Measurements from ENCODE around the gene COL18A1.

COL18A1 gene

GRCh38 chr21:45412491-45412890 lies 7.5 kb downstream of the COL18A1 start:
- CTCF ChIA-PET, result interaction anchor here (0.6 kb wide), 1 partner anchor 116 kb away, joined by 3 read pairs; no protein-coding TSS in a partner anchor
- POLR2A ChIA-PET, result no interaction called here
- TF ChIP-seq SUZ12 (IDR thresholded peaks at IDR 0.05) (no peak), ARNT (IDR thresholded peaks at IDR 0.05) (no peak), ELF4 (IDR thresholded peaks at IDR 0.05) (no peak), LEF1 (IDR thresholded peaks at IDR 0.05; ENCODE audit: borderline replicate concordance) (no peak), BHLHE40 (IDR thresholded peaks at IDR 0.05; ENCODE audit: borderline replicate concordance) (no peak), SP1 (IDR thresholded peaks at IDR 0.05) (no peak)
- no peak for DNase-seq (ENCODE audit: extremely low spot score)

GRCh38 chr21:45412909-45413611 lies 8.1 kb downstream of the COL18A1 start:
- DNase-seq (ENCODE audit: extremely low spot score), result no peak
- POLR2A ChIA-PET, result no interaction called here
- CTCF ChIA-PET, result interaction anchor here (0.6 kb wide), 1 partner anchor 115 kb away, joined by 3 read pairs; no protein-coding TSS in a partner anchor
- TF ChIP-seq BHLHE40 (IDR thresholded peaks at IDR 0.05; ENCODE audit: borderline replicate concordance) (no peak), HDGF (IDR thresholded peaks at IDR 0.05; ENCODE audit: borderline replicate concordance) (no peak), ARNT (IDR thresholded peaks at IDR 0.05) (no peak), LEF1 (IDR thresholded peaks at IDR 0.05; ENCODE audit: borderline replicate concordance) (no peak), FOXA1 (IDR thresholded peaks at IDR 0.05) (no peak), ELF4 (IDR thresholded peaks at IDR 0.05) (no peak), SP1 (IDR thresholded peaks at IDR 0.05) (no peak), PKNOX1 (IDR thresholded peaks at IDR 0.05) (no peak)

GRCh38 chr21:45413922-45414321 lies 9.0 kb downstream of the COL18A1 start:
- TF ChIP-seq SP1 (IDR thresholded peaks at IDR 0.05) (no peak), BHLHE40 (IDR thresholded peaks at IDR 0.05; ENCODE audit: borderline replicate concordance) (no peak), ELF4 (IDR thresholded peaks at IDR 0.05) (no peak), FOXA1 (IDR thresholded peaks at IDR 0.05) (no peak), NFRKB (IDR thresholded peaks at IDR 0.05) (no peak), HDGF (IDR thresholded peaks at IDR 0.05; ENCODE audit: borderline replicate concordance) (no peak)
- CTCF ChIA-PET, result no interaction called here
- no peak for DNase-seq (ENCODE audit: extremely low spot score)
- POLR2A ChIA-PET, result no interaction called here

GRCh38 chr21:45414396-45415187 lies 9.6 kb downstream of the COL18A1 start:
- no peak for DNase-seq (ENCODE audit: extremely low spot score)
- CTCF ChIA-PET, result no interaction called here
- TF ChIP-seq LEF1 (IDR thresholded peaks at IDR 0.05; ENCODE audit: borderline replicate concordance) (no peak), HDGF (IDR thresholded peaks at IDR 0.05; ENCODE audit: borderline replicate concordance) (no peak), ELF4 (IDR thresholded peaks at IDR 0.05) (no peak), TARDBP (IDR thresholded peaks at IDR 0.05) (no peak), FOXA1 (IDR thresholded peaks at IDR 0.05) (no peak), ZNF384 (IDR thresholded peaks at IDR 0.05) (no peak), L3MBTL2 (conservative IDR thresholded peaks at IDR 0.05) (no peak), BHLHE40 (IDR thresholded peaks at IDR 0.05; ENCODE audit: borderline replicate concordance) (no peak), NFRKB (IDR thresholded peaks at IDR 0.05) (no peak), SP1 (IDR thresholded peaks at IDR 0.05) (no peak), ARNT (IDR thresholded peaks at IDR 0.05) (no peak), SUZ12 (IDR thresholded peaks at IDR 0.05) (no peak), FOXK2 (IDR thresholded peaks at IDR 0.05) (no peak), PKNOX1 (IDR thresholded peaks at IDR 0.05) (no peak), CTBP1 (IDR thresholded peaks at IDR 0.05; ENCODE audit: borderline replicate concordance) (no peak), FOXM1 (IDR thresholded peaks at IDR 0.05; ENCODE audit: borderline replicate concordance) (no peak)
- POLR2A ChIA-PET, result no interaction called here

GRCh38 chr21:45415188-45415942 lies 10.4 kb downstream of the COL18A1 start:
- TF ChIP-seq BHLHE40 (IDR thresholded peaks at IDR 0.05; ENCODE audit: borderline replicate concordance) (no peak), HDGF (IDR thresholded peaks at IDR 0.05; ENCODE audit: borderline replicate concordance) (no peak), FOXA1 (IDR thresholded peaks at IDR 0.05) (no peak), SP1 (IDR thresholded peaks at IDR 0.05) (no peak)
- ChIA-PET POLR2A (interaction anchor here (1.6 kb wide), 1 partner anchor 128 kb away, joined by 3 read pairs; the partner anchor contains the start of gene POFUT2), CTCF (no interaction called here)
- DNase-seq (ENCODE audit: extremely low spot score), result no peak

GRCh38 chr21:45415943-45416611 lies 11.1 kb downstream of the COL18A1 start:
- DNase-seq (ENCODE audit: extremely low spot score), result no peak
- CTCF ChIA-PET, result no interaction called here
- POLR2A ChIA-PET, result interaction anchor here (1.6 kb wide), 1 partner anchor 128 kb away, joined by 3 read pairs; the partner anchor contains the start of gene POFUT2
- TF ChIP-seq FOXA1 (IDR thresholded peaks at IDR 0.05), result no peak
- no peak for TF ChIP-seq HDGF (IDR thresholded peaks at IDR 0.05; ENCODE audit: borderline replicate concordance)
- TF ChIP-seq FOXK2 (IDR thresholded peaks at IDR 0.05), result no peak
- TF ChIP-seq NFRKB (IDR thresholded peaks at IDR 0.05), result no peak
- TF ChIP-seq ARNT (IDR thresholded peaks at IDR 0.05), result no peak
- no peak for TF ChIP-seq ELF4 (IDR thresholded peaks at IDR 0.05)
- no peak for TF ChIP-seq TARDBP (IDR thresholded peaks at IDR 0.05)
- no peak for TF ChIP-seq SP1 (IDR thresholded peaks at IDR 0.05)
- no peak for TF ChIP-seq FOXM1 (IDR thresholded peaks at IDR 0.05; ENCODE audit: borderline replicate concordance)
- no peak for TF ChIP-seq LEF1 (IDR thresholded peaks at IDR 0.05; ENCODE audit: borderline replicate concordance)
- no peak for TF ChIP-seq BHLHE40 (IDR thresholded peaks at IDR 0.05; ENCODE audit: borderline replicate concordance)
- no peak for TF ChIP-seq PKNOX1 (IDR thresholded peaks at IDR 0.05)
- TF ChIP-seq SUZ12 (IDR thresholded peaks at IDR 0.05), result no peak
- no peak for TF ChIP-seq CTBP1 (IDR thresholded peaks at IDR 0.05; ENCODE audit: borderline replicate concordance)
- no peak for TF ChIP-seq ZNF384 (IDR thresholded peaks at IDR 0.05)
- no peak for TF ChIP-seq L3MBTL2 (conservative IDR thresholded peaks at IDR 0.05)

Measured in HEK293T (cell line).